GM06990 (cell line): ENCODE results near the gene OPRL1.

Experiments
- DNase-seq: peaks from one replicate; pipeline ENCODE4 v3.0.0-alpha.2; 2011; ENCODE audit not compliant: insufficient read length; ENCODE audit errors: extremely low read depth
- H3K27me3 ChIP-seq: replicated peaks from 2 replicates; pipeline ENCODE4 v1.6.0; 2011; ENCODE audit warnings: low read length; ENCODE audit not compliant: control insufficient read depth, insufficient read depth
- H3K36me3 ChIP-seq: 2 replicates; pipeline ENCODE4 v1.5.1; 2011; ENCODE audit warnings: low read length; ENCODE audit not compliant: control insufficient read depth, insufficient read depth
- H3K4me3 ChIP-seq: replicated peaks from 2 replicates; pipeline ENCODE4 v1.5.1; 2011; ENCODE audit warnings: low read depth, mild to moderate bottlenecking, control low read depth, low read length
- CTCF ChIP-seq: IDR thresholded peaks from 2 replicates; pipeline ENCODE4 v1.5.1; 2011; ENCODE audit warnings: low read length, control low read depth, mild to moderate bottlenecking, inconsistent platforms; ENCODE audit not compliant: insufficient read depth, poor library complexity, severe bottlenecking

Gene OPRL1

DNA sequence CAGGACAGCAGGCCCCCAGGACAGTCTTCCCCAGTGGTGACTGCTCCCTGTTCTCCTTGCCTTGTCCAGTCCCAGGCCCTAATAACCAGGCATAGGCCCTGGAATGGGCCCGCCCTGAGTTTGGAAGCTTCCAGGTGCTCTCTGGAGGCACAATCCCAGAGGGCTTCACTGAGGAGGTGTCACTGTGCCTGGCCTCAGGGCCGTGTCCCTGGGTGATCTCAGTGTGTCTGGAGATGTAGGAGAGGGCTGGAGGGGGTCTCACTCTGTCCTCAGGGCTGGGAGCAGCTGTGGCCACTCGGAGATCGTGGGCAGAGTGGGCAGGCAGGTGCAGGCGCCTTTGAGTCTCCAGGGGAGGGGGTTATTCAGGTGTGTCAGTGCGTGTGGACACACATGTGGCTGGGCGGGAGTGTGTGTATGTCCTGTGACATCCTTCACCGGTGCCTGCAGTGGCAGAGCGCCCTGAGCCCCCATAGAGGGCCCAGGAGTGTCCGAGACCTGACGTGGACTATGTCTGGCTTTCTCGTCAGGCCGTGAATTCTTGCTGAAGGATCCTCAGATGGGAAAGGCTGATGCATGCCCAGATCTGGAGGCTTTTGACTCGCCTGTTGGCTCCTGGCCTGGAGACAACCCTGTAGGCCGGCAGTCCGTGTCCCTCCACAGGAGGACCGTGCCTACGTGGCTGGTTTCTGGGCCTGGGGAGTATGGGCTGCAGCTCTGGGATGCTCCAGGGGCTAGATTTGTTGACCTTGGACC lies 33.0 kb downstream of the OPRL1 start:
- Histone ChIP-seq H3K36me3 (no peaks in the 10 kb centered on the region), H3K4me3 (no peak overlapping the region), H3K27me3 (no peaks in the 10 kb centered on the region; the same call in 1 of the 2 replicates)
- DNase-seq, result no peak
- TF ChIP-seq CTCF, result no peak

DNA sequence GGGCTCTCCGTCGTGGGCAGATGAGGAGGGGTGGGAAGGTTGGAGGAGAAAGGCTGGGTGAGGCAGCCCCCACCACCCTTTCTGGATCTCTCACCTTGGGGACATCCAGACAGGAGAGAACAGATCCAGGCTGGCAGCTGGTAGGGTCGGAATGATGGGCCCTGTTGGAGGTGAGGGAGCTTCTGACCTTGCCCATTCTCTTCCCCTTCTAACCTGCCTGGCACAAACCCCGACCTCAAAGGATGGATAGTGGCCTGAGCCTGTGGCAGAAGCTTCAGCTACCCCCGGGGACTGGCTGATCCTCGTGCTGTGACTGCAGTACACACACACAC lies 33.5 kb downstream of the OPRL1 start:
- Histone ChIP-seq H3K4me3 (no peak overlapping the region), H3K27me3 (no peaks in the 10 kb centered on the region; the same call in 1 of the 2 replicates), H3K36me3 (no peaks in the 10 kb centered on the region)
- no peak for DNase-seq
- no peak for TF ChIP-seq CTCF

GRCh38 chr20:64113796-64114355 lies 34.0 kb downstream of the OPRL1 start:
- no peak for DNase-seq
- no peaks in the 10 kb centered on the region for H3K36me3 ChIP-seq
- H3K4me3 ChIP-seq, result no peak overlapping the region
- H3K27me3 ChIP-seq, result no peaks in the 10 kb centered on the region; the same call in 1 of the 2 replicates
- TF ChIP-seq CTCF, result no peak

DNA sequence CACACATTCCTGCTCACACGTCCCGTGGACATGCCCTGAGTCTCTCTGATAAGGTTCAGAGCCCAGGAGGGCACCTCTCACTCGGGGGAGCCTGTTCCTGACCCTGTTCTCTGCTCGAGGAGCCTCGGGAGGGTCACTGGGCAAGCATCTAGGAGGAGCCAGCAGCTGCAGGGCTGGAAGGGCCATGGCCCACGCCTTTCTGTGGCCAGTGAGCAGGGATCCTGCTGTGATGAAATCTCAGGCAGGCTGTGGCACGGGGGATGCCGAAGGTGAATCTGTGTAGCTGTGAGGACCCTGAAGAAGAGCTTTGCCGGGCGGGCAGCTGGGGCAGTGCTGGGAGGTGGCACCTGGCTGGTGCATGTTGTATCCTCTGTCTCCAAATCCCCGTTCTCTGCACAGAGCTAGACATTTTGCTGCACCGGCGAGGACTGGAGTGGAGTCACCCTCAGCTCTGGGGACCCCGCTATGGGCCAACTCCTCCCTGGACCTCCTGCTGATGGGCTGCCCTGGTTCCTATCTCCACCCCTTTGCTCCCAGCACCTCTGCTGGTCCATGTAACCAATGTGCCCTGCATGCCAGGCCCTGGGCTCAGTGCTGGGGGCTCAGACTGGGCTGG lies 34.6 kb downstream of the OPRL1 start:
- DNase-seq, result no peak
- no peaks in the 10 kb centered on the region; the same call in 1 of the 2 replicates for H3K27me3 ChIP-seq
- no peak for TF ChIP-seq CTCF

GRCh38 chr20:64115171-64115911 lies 35.5 kb downstream of the OPRL1 start:
- no peak for TF ChIP-seq CTCF
- DNase-seq, result no peak
- Histone ChIP-seq H3K27me3 (no peaks in the 10 kb centered on the region; the same call in 1 of the 2 replicates), H3K36me3 (no peaks in the 10 kb centered on the region), H3K4me3 (no peak overlapping the region)

More for the DNA sequence above, 34.6 kb downstream of the OPRL1 start:
- Histone ChIP-seq H3K36me3 (no peaks in the 10 kb centered on the region), H3K4me3 (no peak overlapping the region)
